DOHH2 (cell line): Measurements from ENCODE around the gene ZFAND2B.
"Not testable (repeated sequence)": the region's sequence is repeated elsewhere in the genome, so short reads cannot be mapped to it uniquely, and the experiment has no call there.

Experiments used
- H3F3A ChIP-seq: fragments of 200-600 bp; sonication (generic), shearing (Covaris generic); 2 replicates; pipeline ENCODE4 v1.6.0; 2016; ENCODE audit warnings: antibody characterized with exemption, mild to moderate bottlenecking; ENCODE audit not compliant: control insufficient read depth, insufficient read depth
- H3K27ac ChIP-seq: fragments of 200-600 bp; sonication (generic); 2 replicates; pipeline ENCODE4 v1.5.1; 2014; ENCODE audit warnings: low read depth, mild to moderate bottlenecking, low read length, moderate library complexity
- H3K27me3 ChIP-seq: fragments of 200-600 bp; sonication (generic); 2 replicates; pipeline ENCODE4 v1.6.1; 2014; ENCODE audit warnings: mild to moderate bottlenecking, low read length, mixed read lengths; ENCODE audit not compliant: control insufficient read depth
- H3K36me3 ChIP-seq: fragments of 200-600 bp; sonication (generic); 2 replicates; pipeline ENCODE4 v1.6.1; 2014; ENCODE audit warnings: mild to moderate bottlenecking, low read length, moderate library complexity, mixed read lengths; ENCODE audit not compliant: control insufficient read depth
- H3K4me1 ChIP-seq: fragments of 200-600 bp; sonication (generic); 2 replicates; pipeline ENCODE4 v1.6.1; 2014; ENCODE audit warnings: mild to moderate bottlenecking, low read length, mixed read lengths; ENCODE audit not compliant: control insufficient read depth
- H3K4me2 ChIP-seq: fragments of 200-600 bp; sonication (generic); 2 replicates; pipeline ENCODE4 v1.6.0; 2014; ENCODE audit warnings: mild to moderate bottlenecking, low read length, moderate library complexity
- H3K4me3 ChIP-seq: fragments of 200-600 bp; sonication (generic); 2 replicates; pipeline ENCODE4 v1.5.1; 2014; ENCODE audit warnings: mild to moderate bottlenecking, low read length, mixed read lengths
- H3K79me2 ChIP-seq: fragments of 200-600 bp; sonication (generic); 2 replicates; pipeline ENCODE4 v1.6.1; 2014; ENCODE audit warnings: mild to moderate bottlenecking, low read length, mixed read lengths; ENCODE audit not compliant: control insufficient read depth
- H3K9me2 ChIP-seq: fragments of 200-600 bp; sonication (generic); replicated peaks from 2 replicates; pipeline ENCODE4 v1.6.1; 2014; ENCODE audit warnings: mild to moderate bottlenecking, low read length, mixed read lengths; ENCODE audit not compliant: control insufficient read depth
- H3K9me3 ChIP-seq: fragments of 200-600 bp; sonication (generic); 2 replicates; pipeline ENCODE4 v1.6.1; 2014; ENCODE audit warnings: antibody characterized with exemption, low read length, mixed read lengths; ENCODE audit not compliant: control insufficient read depth, insufficient read depth
- H4K20me1 ChIP-seq: fragments of 200-600 bp; sonication (generic); 2 replicates; pipeline ENCODE4 v1.6.0; 2014; ENCODE audit warnings: low read depth, mild to moderate bottlenecking, antibody characterized with exemption, low read length, moderate library complexity; ENCODE audit not compliant: control insufficient read depth, insufficient read depth
- CTCF ChIP-seq: fragments of 200-600 bp; sonication (generic); IDR thresholded peaks from one replicate; pipeline ENCODE4 v1.5.1; 2014; ENCODE audit warnings: antibody characterized with exemption, mild to moderate bottlenecking, low read depth, low read length; ENCODE audit not compliant: poor library complexity, severe bottlenecking
- EZH2phosphoT487 ChIP-seq: fragments of 200-600 bp; sonication (generic); IDR thresholded peaks from 2 replicates; pipeline ENCODE4 v1.6.1; 2017; ENCODE audit warnings: borderline replicate concordance, mild to moderate bottlenecking, antibody characterized with exemption, low read length, moderate library complexity, mixed read lengths

The ZFAND2B gene

GRCh38 chr2:219198974-219199373 lies 7.6 kb upstream of the ZFAND2B start:
- Histone ChIP-seq H3K4me2 (no peak overlapping the region), H3K79me2 (no peaks in the 10 kb centered on the region), H3K27ac (no peak overlapping the region), H3K9me2 (no peaks in the 10 kb centered on the region), H3K4me3 (no peak overlapping the region), H3F3A (no peaks in the 10 kb centered on the region; the same call in 1 of the 2 replicates), H4K20me1 (no peaks in the 10 kb centered on the region), H3K36me3 (no peaks in the 10 kb centered on the region), H3K9me3 (no peaks in the 10 kb centered on the region), H3K4me1 (peaks cover 6% of the 10 kb centered on the region; the same call in 1 of the 2 replicates), H3K27me3 (peaks cover 8% of the 10 kb centered on the region; the same call in 1 of the 2 replicates)
- TF ChIP-seq EZH2phosphoT487 (no peak), CTCF (no peak)

- TF ChIP-seq EZH2phosphoT487 (no peak), CTCF (no peak)
- Histone ChIP-seq H3K9me3 (no peaks in the 10 kb centered on the region), H3K4me1 (peaks cover 6% of the 10 kb centered on the region; the same call in 1 of the 2 replicates), H3K4me3 (no peak overlapping the region), H3K4me2 (no peak overlapping the region), H4K20me1 (no peaks in the 10 kb centered on the region), H3K27ac (no peak overlapping the region), H3K36me3 (no peaks in the 10 kb centered on the region), H3K9me2 (no peaks in the 10 kb centered on the region), H3K79me2 (no peaks in the 10 kb centered on the region), H3K27me3 (peaks cover 8% of the 10 kb centered on the region; the same call in 1 of the 2 replicates), H3F3A (no peaks in the 10 kb centered on the region)
Observed at GRCh38 chr2:219199470-219200211, 6.9 kb upstream of the ZFAND2B start.

GRCh38 chr2:219200502-219201326 lies 5.9 kb upstream of the ZFAND2B start:
- H3K9me3 ChIP-seq, H3F3A ChIP-seq, H3K79me2 ChIP-seq, H4K20me1 ChIP-seq, H3K27ac ChIP-seq, H3K4me2 ChIP-seq, H3K27me3 ChIP-seq, H3K4me3 ChIP-seq, H3K36me3 ChIP-seq, H3K9me2 ChIP-seq, H3K4me1 ChIP-seq: not testable (repeated sequence)

GRCh38 chr2:219201331-219201730 lies 5.3 kb upstream of the ZFAND2B start:
- not testable (repeated sequence) for H3K79me2 ChIP-seq, H3K27ac ChIP-seq, H3K27me3 ChIP-seq, H3K36me3 ChIP-seq, H3K9me3 ChIP-seq, H3K9me2 ChIP-seq, H3K4me3 ChIP-seq, H3K4me2 ChIP-seq, H3K4me1 ChIP-seq, H3F3A ChIP-seq, H4K20me1 ChIP-seq
